Measurements from ENCODE around the gene C12orf57. TPM values are rescaled to one million over a fixed set of nuclear protein-coding genes. Genes with fewer than 3 reads are reported as not detected.

Gene C12orf57
- total and polyA plus RNA-seq, 8 donors, result 155 to 621 (median 430) TPM

DNA sequence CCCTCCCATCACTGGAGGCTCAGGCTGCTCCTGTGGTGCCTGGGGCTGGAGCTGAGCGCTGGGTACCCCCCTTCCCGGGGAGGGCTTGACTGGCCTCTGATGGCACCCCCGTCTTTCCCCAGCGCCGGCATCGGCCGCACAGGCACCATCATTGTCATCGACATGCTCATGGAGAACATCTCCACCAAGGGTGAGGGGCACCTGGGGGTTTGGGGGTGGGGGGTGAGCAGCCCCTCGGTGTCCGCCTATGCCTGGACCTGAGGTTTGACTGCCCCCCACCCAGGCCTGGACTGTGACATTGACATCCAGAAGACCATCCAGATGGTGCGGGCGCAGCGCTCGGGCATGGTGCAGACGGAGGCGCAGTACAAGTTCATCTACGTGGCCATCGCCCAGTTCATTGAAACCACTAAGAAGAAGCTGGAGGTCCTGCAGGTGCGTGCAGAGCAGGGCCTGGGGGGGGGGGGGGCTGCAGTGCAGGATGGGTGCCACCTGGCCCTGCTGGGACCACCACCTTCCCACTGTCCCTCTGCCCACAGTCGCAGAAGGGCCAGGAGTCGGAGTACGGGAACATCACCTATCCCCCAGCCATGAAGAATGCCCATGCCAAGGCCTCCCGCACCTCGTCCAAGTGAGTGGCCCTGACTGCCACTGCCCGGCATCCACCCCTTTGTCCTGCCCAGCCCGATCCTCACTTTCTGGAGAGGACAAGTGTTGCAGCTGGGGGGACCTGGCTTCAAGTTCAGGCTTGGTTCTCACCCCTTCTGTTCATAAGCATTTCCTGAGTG is 16.2 kb downstream of the C12orf57 start:
- TF ChIP-seq POLR2A (IDR thresholded peaks at IDR 0.05) (no peak), EP300 (IDR thresholded peaks at IDR 0.05) (no peak), POLR2AphosphoS5 (IDR thresholded peaks at IDR 0.05) (no peak)
- TF ChIP-seq, protein P1, sequence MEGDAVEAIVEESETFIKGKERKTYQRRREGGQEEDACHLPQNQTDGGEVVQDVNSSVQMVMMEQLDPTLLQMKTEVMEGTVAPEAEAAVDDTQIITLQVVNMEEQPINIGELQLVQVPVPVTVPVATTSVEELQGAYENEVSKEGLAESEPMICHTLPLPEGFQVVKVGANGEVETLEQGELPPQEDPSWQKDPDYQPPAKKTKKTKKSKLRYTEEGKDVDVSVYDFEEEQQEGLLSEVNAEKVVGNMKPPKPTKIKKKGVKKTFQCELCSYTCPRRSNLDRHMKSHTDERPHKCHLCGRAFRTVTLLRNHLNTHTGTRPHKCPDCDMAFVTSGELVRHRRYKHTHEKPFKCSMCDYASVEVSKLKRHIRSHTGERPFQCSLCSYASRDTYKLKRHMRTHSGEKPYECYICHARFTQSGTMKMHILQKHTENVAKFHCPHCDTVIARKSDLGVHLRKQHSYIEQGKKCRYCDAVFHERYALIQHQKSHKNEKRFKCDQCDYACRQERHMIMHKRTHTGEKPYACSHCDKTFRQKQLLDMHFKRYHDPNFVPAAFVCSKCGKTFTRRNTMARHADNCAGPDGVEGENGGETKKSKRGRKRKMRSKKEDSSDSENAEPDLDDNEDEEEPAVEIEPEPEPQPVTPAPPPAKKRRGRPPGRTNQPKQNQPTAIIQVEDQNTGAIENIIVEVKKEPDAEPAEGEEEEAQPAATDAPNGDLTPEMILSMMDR (IDR thresholded peaks at IDR 0.05), result no peak
- intact Hi-C loops (cut with DNase I; ENCODE audit: low total_unique reads), result no loop called here
- Histone ChIP-seq H3K4me1 (peaks cover 43 to 90% (median 59%) of the 10 kb centered on the region in 4 donors), H3K9me3 (no peaks in the 10 kb centered on the region), H3K27ac (peak overlapping the region; percentile 93 to 97 (median 96)), H3K36me3 (peaks cover 3 to 39% (median 32%) of the 10 kb centered on the region in 4 donors), H3K4me3 (peak overlapping the region in 1 of 4 donors; percentile 19), H3K27me3 (no peaks in the 10 kb centered on the region)
- no peak for DNase-seq
- 85 to 92% (median 89%) methylated on average over 13 to 26 of the region's 26 CpGs for WGBS, 5 donors

DNA sequence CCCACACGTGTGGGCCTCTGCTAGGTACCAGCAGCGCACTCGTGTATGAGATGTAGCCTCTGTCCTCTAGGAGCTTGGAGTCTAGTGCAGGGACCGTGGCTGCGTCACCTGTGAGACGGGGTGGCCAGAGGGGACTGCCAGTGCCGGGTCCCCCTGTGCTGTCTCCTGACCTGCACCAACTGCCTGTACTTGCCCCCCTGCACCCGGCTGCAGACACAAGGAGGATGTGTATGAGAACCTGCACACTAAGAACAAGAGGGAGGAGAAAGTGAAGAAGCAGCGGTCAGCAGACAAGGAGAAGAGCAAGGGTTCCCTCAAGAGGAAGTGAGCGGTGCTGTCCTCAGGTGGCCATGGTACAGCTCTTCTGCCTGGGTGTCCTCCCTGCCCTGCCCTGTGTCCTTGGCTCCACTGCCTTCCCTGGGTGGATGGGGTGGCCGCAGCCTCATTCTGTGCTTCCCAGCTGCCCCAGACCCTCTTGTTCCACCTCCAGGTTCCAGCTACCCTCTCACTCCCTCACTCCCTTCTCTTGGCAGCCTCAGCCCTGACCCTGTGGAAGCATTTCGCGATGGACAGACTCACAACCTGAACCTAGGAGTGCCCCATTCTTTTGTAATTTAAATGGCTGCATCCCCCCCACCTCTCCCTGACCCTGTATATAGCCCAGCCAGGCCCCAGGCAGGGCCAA is 16.9 kb downstream of the C12orf57 start:
- no peaks in the 10 kb centered on the region for H3K27me3 ChIP-seq
- no peak for DNase-seq
- no peak for TF ChIP-seq POLR2AphosphoS5 (IDR thresholded peaks at IDR 0.05)
- no peak for TF ChIP-seq POLR2A (IDR thresholded peaks at IDR 0.05)
- TF ChIP-seq, protein P1 (IDR thresholded peaks at IDR 0.05), result no peak
- no peak for TF ChIP-seq EP300 (IDR thresholded peaks at IDR 0.05)
- 65 to 78% (median 73%) methylated on average over 13 of the region's 13 CpGs for WGBS, 5 donors
- H3K4me1 ChIP-seq, result peaks cover 50 to 90% (median 62%) of the 10 kb centered on the region in 4 donors
- H3K36me3 ChIP-seq, result peaks cover 6 to 39% (median 32%) of the 10 kb centered on the region in 4 donors
- intact Hi-C loops (cut with DNase I; ENCODE audit: low total_unique reads), result no loop called here
- H3K9me3 ChIP-seq, result no peaks in the 10 kb centered on the region
- peak overlapping the region in 3 of 4 donors; percentile 53 to 68 (median 62) for H3K4me3 ChIP-seq
- H3K27ac ChIP-seq, result peak overlapping the region; percentile 93 to 97 (median 96)

DNA sequence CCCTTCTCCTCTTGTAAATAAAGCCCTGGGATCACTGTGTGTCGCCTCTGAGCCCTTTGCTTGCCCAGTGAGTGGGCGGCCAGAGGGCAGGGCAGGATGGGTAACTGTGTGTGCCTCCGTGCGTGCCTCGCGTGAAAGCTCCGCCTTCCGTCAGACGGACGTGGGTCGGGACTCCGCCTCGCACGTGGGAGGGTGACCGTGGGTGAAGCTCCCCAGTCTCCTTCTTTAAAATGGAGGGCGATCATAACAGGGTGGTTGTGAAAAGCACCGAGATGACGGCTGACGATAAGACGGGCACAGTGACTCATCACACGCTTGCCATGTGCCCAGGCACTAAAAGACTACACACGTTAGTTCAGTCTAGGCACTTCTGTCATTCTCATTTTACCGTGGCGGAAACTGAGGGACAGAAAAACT is 17.5 kb downstream of the C12orf57 start:
- Histone ChIP-seq H3K4me3 (peak overlapping the region; percentile 47 to 68 (median 58)), H3K27ac (peak overlapping the region; percentile 93 to 97 (median 96)), H3K9me3 (no peaks in the 10 kb centered on the region), H3K36me3 (peaks cover 11 to 39% (median 33%) of the 10 kb centered on the region in 4 donors), H3K27me3 (no peaks in the 10 kb centered on the region), H3K4me1 (peaks cover 56 to 90% (median 60%) of the 10 kb centered on the region in 4 donors)
- 16 to 36% (median 20%) methylated on average over 23 to 24 of the region's 24 CpGs for WGBS, 5 donors
- peak; percentile 76 to 79 for DNase-seq
- intact Hi-C loops (cut with DNase I; ENCODE audit: low total_unique reads), result no loop called here
- TF ChIP-seq POLR2AphosphoS5 (IDR thresholded peaks at IDR 0.05), result peak in 2 of 3 donors; percentile 14 to 84
- no peak for TF ChIP-seq POLR2A (IDR thresholded peaks at IDR 0.05)
- TF ChIP-seq, protein P1 (IDR thresholded peaks at IDR 0.05), result no peak

DNA sequence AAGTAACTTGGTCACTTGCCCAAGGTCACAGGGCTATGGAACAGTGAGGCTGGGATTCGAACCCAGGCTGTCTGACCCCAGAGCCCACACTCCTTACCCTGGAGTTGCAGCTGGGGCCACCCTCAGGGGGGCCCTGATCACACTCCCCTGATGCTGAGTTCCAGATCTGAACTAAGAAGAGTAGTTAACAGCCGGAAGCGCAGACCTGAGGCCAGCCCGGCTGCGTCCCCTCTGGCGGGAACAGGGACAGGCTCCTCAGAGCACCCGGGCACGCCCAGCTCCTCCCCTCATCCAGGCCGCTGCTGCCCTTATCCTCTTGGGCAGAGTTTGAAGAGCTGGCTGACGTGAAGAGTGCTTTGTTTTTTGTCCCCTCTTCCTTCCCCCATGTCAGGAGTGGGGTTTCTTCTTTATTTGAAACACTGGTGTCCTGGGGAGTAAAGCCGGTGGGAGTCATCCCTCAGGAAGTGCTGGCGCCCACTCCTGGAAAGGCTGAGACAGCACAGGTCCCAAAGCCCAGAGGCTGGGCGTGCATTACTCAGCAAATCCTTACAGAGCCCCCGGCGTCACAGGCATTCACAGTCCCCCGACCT is 18.0 kb downstream of the C12orf57 start:
- peak overlapping the region; percentile 47 to 68 (median 58) for H3K4me3 ChIP-seq
- no peaks in the 10 kb centered on the region for H3K9me3 ChIP-seq
- intact Hi-C loops (cut with DNase I; ENCODE audit: low total_unique reads), result no loop called here
- TF ChIP-seq POLR2AphosphoS5 (IDR thresholded peaks at IDR 0.05) (peak in 1 of 3 donors; percentile 37), EP300 (IDR thresholded peaks at IDR 0.05) (no peak), POLR2A (IDR thresholded peaks at IDR 0.05) (no peak)
- TF ChIP-seq, protein P1 (IDR thresholded peaks at IDR 0.05), result peak in 4 of 7 experiments; percentile 30 to 45 (median 34)
- WGBS, 5 donors, result 3 to 7% (median 4%) methylated on average over 16 of the region's 16 CpGs
- peak overlapping the region; percentile 93 to 97 (median 96) for H3K27ac ChIP-seq
- no peaks in the 10 kb centered on the region for H3K27me3 ChIP-seq
- H3K4me1 ChIP-seq, result peaks cover 60 to 89% (median 61%) of the 10 kb centered on the region in 4 donors
- H3K36me3 ChIP-seq, result peaks cover 16 to 41% (median 33%) of the 10 kb centered on the region in 4 donors
- peak; percentile 75 to 90 for DNase-seq
